G401.6 (cell line): ENCODE data around the gene ZBED1.
"Not testable (repeated sequence)": the region's sequence is repeated elsewhere in the genome, so short reads cannot be mapped to it uniquely, and the experiment has no call there.

Experiments
- FAIRE-seq: peaks from 2 replicates; lab custom pipeline; 2012; peaks lifted over from hg19 to GRCh38; lab: Jason Lieb, UNC

ZBED1 gene

DNA sequence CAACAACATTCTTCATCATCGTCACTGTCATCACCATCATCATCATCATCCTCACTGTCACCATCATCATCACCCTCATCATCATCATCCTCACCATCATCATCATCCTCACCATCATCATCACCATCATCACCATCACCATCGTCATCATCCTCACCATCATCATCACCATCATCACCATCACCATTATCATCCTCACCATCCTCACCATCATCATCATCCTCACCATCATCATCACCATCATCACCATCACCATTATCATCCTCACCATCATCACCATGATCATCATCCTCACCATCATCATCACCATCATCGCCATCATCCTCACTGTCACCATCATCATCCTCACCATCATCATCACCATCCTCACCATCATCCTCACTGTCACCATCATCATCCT, 18.9 kb upstream of the ZBED1 start:
- not testable (repeated sequence) for FAIRE-seq

GRCh38 chrX:2517055-2517454, 16.3 kb upstream of the ZBED1 start:
- FAIRE-seq: no peak

DNA sequence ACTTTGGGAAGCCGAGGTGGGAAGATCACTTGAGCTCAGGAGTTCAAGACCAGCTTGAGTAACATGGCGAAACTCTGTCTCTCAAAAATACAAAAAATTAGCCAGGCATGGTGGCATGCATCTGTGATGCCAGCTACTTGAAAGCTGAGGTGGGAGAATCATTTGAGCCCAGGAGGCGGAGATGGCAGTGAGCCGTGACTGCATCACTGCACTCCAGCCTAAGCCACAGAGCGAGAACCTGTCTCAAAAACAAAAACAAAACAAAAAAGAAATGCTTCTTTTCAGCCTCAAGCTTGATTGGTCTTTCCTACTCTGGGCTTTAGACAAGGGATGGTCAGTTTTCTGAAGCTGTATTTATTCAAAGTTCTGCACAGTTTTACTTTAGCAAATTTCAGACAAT, 15.8 kb upstream of the ZBED1 start:
- FAIRE-seq: no peak

DNA sequence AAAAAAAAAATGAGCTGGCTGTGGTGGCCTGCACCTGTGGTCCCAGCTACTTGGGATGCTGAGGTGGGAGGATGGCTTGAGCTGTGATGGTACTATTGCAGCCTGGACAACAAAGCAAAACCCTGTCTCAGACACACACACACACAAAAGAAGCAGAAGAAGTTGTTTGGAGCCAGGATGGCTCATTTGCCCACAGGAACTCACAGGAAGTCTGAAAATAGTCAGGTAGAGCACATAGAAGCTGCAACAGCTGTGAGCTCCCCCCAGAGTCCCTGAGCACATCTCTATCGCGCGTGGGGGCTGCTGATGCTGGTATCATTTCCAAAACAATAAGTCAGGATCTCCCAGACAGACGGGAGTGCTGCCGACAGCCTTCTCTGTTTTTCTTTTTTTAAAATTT, 13.4 kb upstream of the ZBED1 start:
- FAIRE-seq: no peak

DNA sequence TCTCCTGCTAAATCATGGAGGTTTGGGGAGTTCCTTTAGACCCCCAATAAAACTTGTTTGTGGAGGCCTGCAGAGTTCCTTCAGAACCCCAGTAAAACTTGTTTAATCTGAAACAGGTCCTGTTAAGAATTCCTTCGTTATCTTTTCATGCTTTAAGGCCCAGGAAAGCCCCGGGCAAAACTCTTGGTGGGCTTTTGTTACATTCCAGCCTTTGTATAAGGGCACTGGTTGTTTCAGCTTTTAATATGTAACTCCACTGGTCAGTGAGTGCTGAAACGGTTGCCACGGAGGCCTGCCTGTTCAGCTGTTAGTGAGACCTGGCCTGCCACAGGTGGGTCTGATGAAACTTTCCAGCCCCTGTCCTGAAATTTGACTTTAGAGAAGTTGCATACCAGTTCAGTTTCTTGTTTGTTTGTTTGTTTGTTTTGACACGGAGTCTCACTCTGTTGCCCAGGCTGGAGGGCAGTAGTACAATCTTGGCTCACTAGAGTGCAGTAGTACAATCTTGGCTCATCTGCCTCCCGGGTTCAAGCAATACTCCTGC, 12.4 kb upstream of the ZBED1 start:
- FAIRE-seq: no peak

DNA sequence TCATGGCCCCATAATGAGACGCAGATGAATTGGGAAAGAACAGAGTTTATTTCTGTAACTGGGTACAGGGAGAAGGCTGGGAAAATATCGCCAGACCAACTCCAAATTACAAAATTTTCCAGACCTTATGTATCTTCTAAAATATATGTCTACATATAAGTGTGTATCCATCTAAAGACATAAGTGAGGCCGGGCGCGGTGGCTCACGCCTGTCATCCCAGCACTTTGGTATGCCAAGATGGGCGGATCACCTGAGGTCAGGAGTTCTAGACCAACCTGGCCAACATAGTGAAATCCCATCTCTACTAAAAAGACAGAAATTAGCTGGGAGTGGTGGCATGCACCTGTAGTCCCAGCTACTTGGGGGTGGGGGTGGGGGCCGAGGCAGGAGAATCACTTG, 11.7 kb upstream of the ZBED1 start:
- no peak for FAIRE-seq

GRCh38 chrX:2511326-2511725, 10.6 kb upstream of the ZBED1 start:
- no peak for FAIRE-seq

- FAIRE-seq: no peak
These were observed 8.0 kb upstream of the ZBED1 start for GRCh38 chrX:2508648-2509335.

DNA sequence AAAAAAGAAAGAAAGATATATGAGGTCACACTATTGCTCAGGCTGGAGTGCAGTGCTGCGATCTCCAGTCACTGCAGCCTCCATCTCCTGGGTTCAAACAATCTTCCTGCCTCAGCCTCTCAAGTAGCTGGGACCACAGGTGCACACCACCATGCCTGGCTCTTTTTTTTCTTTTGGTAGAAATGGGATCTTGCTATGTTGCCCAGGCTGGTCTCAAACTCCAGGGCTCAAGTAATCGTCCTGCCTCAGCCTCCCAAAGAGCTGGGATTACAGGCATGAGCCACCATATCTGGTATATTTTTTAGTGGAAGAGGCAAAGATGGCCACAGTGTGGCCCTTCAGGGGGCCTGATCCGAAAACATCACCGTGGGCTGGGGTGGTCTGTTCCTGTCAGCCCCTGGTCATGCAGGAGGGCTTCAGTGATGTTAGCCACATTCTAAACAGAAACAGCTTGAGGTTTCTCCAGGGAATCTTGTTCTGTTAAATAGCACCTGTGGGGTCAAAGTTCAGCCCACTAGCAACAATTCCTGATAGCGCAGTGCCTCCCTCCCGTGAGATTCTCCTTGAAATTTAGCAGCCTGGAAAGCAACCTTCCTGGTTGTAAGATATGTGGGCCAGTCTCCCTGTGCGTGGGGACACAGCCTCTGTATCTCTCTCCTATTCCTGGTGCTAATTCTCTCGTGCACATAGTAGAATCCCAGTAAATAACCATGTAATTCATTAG, 7.3 kb upstream of the ZBED1 start:
- no peak for FAIRE-seq

DNA sequence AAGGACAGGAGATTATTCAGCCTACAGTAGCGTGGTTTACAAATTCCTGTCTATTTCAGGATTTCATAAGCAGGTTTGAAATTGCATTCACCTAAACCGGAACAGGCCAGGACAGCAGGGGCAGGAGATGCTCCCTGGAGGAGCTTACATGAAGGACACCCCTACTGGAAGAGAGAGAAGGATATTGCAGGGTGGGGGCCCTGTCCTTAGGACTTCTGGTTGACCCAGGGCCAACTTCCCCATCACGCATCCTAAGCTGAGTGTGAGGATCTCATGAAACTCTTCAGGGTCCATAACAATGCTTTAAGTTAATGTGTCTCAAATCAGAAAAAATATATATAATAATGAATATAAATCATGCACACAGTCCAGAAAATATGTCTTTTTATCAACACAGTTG, 6.4 kb upstream of the ZBED1 start:
- FAIRE-seq: no peak

DNA sequence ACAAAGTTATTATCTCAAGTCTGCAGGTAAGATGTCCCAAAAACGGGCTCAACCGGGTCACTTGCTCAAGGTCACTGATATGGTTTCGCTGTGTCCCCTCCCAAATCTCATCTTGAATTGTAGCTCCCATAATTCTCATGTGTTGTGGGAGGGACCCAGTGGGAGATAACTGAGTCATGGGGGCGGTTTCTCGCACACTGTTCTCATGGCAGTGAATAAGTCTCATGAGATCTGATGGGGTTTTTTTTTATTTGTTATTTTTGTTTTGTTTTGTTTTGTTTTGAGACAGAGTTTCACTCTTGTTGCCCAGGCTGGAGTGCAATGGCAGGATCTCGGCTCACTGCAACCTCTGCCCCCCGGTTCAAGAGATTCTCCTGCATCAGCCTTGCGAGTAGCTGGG, 4.6 kb upstream of the ZBED1 start:
- FAIRE-seq: not testable (repeated sequence)

DNA sequence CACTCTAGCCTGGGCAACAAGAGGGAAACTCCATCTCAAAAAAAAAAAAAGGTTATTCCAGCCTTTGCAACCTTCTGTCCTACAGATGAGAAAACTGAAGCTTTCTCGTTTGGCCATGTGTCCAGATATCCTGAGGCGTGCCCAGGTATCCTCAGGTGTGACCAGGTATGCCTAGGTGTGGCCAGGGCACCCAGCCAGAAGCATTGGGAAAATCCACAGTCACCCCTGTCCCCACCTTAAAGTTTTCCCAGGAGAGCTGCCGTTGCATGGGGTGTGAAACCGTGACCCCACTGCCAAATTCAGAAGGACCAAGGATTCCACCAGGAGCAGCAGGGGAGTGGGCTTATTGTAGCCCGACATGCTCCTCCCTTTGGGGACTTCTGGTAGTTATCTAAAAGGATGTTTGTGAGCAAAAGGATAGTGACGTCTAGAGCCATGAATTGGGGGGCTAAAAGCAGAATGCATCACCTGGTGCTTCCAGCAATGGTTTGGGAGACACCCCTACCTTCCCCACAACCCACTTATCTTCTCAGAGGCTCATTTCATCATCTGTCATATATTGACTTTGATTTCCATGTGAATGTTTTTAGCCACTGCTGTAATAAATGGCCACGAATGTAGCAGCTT, 4.0 kb upstream of the ZBED1 start:
- FAIRE-seq: no peak

GRCh38 chrX:2503591-2504500, 3.1 kb upstream of the ZBED1 start:
- no peak for FAIRE-seq

DNA sequence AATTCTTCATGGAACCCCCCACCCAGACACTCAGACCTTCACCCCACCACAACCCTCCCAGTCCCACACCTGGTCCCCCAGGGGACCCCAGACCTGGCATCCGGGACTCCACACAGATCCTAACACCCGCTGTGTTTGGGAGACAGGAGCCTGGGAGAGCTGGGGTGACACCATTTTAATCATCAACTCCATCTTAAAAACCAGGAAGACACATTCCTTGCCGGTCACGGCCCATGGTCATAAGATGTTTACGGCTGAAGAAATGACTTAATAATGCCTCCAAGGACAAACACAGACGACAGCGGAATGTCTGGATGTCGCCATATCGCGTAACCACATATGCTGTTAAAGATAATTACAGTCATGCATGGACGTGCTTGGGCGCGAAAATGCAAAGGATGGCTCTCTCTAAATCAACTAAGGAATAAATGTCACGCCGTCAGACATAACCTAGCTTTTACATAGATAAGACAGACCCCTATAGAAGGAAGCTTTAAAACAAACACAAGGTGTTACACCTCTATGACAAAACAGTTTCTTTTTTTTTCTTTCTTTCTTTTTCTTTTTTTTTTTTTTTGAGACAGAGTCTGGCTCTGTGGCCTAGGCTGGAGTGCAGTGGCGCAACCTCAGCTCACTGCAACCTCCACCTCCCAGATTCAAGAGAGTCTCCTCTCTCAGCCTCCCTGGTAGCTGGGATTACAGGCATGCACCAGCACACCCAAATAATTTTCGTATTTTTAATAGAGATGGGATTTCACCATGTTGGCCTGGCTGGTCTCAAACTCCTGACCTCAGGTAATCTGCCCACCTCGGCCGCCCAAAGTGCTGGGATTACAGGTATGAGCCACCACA, 2.1 kb upstream of the ZBED1 start:
- no peak for FAIRE-seq

DNA sequence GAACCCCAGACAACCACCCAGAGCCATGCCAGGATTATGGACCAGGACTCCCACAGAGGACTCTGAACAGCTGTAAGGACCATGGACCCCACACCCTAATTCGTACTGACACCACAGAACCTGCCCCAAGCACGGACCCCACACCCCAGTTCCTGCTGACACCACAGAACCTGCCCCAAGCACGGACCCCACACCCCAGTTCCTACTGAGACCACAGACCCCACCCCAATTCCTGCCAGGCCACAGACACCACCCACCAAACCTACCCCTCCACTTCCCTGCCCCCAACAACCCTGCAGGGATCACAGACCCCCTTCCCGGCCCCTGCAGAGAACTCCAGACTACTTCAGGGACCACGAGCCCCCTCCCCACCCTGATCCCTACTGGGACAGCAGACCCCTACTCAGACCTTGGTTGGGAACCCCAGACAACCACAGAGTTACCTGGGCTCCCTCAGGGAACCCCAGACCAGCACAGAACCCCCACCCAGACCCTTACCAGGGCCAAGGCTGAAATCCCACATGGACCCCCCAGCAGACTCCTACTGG, 1.4 kb upstream of the ZBED1 start:
- no peak for FAIRE-seq

DNA sequence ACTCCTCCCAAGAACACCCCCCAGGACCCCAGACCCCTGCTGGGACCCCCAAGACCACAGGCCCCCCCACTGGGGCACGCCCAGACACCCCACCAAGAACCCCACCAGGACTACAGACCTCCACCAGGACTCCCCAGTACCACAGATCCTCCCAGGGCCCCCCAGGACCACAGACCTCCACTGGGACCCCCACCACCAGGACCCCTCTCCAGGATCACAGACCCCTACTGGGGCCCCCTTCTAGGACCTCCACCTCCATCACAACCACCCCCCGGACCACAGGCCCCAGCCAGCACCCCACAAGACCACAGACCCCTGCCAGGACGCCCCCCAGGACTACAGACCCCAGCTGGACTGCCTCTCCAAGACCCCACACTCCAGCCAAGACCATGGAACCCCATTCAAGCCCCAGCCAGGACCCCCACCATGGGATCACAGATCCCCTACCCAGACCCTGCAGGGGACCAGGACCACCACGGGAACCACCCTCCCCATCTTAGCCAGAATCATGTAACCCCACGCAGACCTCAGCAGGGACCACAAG, 855 bp upstream of the ZBED1 start:
- no peak for FAIRE-seq

DNA sequence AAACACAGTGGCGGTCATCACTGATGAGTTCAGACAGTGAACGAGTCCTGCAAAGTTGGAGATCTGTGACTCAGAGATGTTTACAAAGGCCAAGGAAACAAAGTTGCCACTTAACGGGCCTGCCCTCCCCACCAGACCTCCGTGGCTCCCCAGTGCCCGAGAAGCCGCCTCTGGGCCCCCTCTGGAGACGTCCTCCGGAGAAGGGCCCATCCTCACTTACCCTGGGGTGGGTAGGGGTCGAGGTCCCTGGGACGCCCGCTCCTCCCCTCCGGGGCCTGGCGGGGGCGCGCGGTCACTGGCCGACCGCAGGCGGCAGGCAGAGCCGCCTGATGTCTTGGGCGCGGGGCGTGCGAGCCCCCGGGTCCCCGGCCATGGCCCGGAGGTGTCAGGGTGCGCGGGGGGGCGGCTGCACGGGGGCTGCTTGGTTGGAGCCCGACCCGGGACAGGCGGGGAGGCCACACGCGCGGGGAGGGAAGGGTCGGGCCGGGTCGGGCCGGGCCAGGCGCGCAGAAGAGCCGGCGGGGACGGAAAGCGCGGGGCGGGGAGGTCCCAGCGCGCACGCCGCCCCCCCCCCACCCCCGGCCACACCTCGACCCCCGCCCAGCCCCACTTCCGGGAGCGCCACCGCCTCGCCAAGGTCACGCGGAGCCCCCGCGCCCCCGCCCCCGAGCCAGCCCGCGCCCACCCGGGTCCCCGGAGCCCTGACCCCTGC, 529 bp downstream of the ZBED1 start:
- no peak for FAIRE-seq

- no peak for FAIRE-seq
These were observed 1.3 kb downstream of the ZBED1 start for GRCh38 chrX:2499507-2499906.

DNA sequence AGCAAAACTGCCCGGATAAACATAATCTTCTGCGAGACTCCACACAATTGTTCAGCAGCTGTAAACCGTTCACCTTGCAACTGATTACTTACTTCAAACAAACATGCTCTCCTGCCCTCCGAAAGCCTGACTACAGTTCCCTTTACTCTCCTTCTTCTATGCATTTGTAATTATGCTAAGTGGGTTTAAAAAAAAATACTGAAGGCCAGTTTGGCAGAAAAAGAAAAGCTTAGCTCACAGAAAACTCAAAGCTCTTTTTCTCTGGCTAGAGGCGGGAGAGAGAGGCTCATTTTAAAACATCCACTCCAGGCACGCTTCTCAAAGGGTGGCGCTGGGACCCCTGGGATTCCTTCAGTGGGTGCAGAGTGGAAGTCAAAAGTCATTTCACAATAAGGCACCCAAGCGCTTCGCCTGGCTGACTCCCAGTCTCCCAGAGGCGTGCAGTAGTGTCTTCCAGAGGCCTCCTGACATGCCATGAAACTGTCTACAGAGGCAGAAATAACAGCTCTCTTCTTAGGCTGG, 1.9 kb downstream of the ZBED1 start:
- no peak for FAIRE-seq
